HG03521 (cell line): ENCODE data around the gene NID1.

Experiments used
- ATAC-seq: cut with Tn5 transposase; IDR thresholded peaks from one replicate; pipeline ENCODE4 v1.9.1; 2021; ENCODE audit warnings: mild to moderate bottlenecking, moderate library complexity; ENCODE audit not compliant: unreplicated experiment

The NID1 gene

DNA sequence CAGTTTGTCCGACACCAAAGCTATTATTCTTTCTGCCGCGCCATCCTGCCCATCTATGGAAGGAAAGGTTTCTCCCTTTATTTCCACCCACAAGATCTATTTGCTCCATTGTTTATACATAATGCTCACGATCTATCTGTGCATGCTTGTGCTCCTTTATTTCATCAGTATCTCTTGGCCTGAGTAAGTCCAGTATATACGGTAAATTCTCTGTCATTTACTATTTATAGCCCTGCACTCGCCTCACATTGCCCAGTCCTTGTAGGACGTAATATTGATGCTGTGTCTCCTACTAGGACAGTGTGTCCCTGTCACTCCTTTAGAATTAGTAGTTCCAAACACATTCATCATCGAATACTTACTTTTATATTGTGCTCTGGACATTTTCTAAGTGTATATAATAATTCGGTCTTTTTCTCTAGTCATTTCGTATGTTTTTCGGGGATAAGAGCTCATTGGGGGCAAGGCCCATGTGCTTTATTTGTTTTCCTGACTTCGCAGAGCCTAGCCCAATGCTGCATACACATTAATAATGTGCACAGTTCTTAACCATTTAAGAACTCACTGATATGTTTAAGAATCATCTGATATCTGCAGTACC is 3.1 kb upstream of the NID1 start:
- no peak for ATAC-seq

GRCh38 chr1:236066828-236067386 is 2.0 kb upstream of the NID1 start:
- peak; percentile 54 for ATAC-seq

- ATAC-seq: no peak
Measured at GRCh38 chr1:236066054-236066453, 1.2 kb upstream of the NID1 start.

- ATAC-seq: no peak
Measured at GRCh38 chr1:236065509-236066005, 667 bp upstream of the NID1 start.

- peak; percentile 21 for ATAC-seq
Measured at GRCh38 chr1:236063919-236064673, 794 bp downstream of the NID1 start.

DNA sequence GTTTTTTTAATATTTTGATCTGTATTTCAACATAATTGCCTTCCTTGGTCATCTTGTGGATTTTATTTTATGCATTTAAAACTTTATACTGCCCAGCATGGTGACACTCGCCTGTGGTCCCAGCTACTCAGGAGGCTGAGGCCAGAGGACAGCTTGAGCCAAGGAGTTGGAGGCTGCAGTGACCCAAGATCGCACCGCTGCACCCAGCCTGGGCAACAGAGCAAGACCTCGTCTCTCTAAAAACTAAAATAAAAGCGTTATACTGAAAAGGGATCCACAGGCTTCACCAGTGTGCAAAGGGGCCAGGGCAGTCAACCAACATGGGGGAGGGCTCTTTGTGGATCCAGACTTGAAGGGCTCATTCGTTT is 1.4 kb downstream of the NID1 start:
- ATAC-seq: no peak

GRCh38 chr1:236060286-236060685 is 4.6 kb downstream of the NID1 start:
- no peak for ATAC-seq

DNA sequence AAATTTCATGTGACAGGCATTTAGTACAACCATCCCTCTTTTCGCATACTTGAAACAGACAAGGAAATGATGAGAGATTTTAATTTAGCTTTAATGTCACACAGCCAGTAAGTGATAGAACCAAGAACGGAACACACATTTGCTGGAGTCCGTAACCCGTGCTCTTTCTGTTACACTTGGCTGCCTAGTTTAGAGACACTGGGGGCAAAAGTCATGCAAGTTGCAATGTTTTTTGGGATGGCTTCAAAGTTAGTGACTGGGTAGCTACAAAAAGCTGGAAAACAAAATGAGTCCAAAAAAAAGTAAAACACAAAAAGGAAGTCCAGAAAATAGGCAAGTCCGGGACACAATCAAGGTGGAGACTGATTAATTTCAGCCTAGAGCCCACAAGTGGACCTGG is 5.9 kb downstream of the NID1 start:
- no peak for ATAC-seq

- no peak for ATAC-seq
Measured at GRCh38 chr1:236058141-236058934, 6.6 kb downstream of the NID1 start.

GRCh38 chr1:236057546-236057945 is 7.3 kb downstream of the NID1 start:
- no peak for ATAC-seq

GRCh38 chr1:236052232-236052993 is 12.5 kb downstream of the NID1 start:
- no peak for ATAC-seq

DNA sequence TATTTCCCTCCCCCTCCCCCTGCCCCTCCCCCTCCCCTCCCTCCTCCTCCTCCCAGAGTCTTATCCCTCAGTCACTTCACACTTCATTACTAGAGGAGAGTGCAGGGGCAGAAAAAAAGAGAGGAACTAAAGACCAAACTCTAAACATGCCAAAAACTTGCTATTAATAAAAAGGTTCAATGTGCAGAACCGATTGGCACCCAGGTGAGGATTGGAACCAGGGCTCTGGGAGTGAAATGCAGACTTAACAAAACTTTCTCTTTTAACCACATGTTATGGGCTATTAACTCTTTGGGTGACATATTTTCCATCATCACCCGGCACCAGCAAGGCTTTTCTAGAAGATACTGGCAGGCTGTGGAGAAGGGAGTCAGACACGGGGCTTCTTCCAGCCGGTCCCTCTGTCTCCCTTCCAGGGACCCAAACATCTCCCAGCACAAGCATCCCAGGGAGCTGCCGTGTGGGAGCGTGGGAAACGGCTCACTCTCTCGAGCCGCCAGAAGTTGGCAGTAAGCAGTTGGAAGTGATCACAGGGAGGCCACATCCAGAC is 13.6 kb downstream of the NID1 start:
- ATAC-seq: no peak

- ATAC-seq: no peak
Measured at GRCh38 chr1:236045771-236046170, 19.1 kb downstream of the NID1 start.

GRCh38 chr1:236044341-236044740 is 20.5 kb downstream of the NID1 start:
- ATAC-seq: no peak

DNA sequence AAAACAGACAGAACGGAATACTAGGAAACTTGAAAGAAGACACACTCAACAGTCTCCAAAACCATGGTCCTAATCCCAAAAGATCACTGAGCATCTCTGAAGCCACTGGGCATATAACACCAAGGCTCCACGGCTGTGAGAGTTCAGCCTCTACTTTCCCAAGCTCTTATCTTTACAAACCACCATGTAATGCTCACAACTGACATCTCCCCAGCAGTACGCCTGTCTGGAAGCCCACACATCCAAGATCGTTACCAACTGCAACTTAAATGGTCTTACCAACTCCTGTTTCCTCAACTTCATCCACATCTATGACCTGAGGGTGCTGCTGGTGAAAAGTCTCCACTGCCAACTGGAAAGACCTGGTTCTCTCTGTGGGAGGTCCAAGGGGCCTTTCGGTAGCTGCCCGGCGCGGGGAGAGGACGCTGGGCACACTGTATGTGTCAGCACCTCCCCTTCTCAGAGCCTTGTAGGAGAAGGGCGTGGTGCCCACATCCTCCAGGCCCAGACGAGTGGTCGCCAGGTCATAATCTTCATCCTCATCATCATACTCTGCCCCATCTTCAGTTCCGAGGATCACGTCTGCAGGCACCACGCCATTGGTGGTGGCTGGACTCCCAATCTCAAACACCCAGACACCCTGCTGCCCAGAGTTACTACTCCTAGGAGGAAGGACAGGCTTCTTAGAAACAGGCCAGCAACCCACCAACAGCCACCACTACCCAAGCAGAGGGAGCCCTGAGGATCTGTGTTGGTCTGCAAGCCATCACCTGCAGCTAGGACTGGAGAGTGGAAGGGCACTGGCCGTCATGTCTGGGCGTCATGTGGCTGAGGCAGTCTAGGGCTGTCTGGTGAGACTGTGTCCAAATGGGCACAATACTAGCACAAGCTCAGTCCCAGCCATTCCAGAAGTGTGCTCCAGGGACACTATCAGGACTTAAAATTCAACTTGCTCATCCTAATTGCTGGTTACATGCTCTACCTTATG is 23.0 kb downstream of the NID1 start:
- ATAC-seq: no peak

- no peak for ATAC-seq
Measured at GRCh38 chr1:236039740-236040685, 24.9 kb downstream of the NID1 start.

GRCh38 chr1:236038034-236038433 is 26.9 kb downstream of the NID1 start:
- no peak for ATAC-seq

DNA sequence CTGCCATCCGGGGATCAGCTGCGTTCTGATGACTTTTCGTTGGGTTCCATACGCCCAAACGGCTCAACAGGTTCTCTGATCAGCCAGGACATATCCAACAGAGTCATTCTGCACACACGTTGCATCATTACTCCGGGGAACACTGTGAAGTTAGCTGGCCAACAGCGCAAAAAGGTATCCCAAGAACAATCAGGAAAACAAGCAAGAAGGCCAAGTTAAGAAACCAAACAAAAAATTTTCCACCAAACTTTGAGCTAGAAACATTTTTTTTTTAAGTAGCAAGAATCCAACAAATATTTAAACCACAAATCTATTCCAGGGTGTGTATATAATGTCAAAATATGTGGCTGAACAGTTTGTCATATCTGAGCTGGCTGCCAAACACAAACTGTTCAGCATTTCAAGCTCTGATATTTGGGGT is 29.2 kb downstream of the NID1 start:
- no peak for ATAC-seq
